ENCODE measurements around the gene CHST15.

- TF ChIP-seq POLR2A (IDR thresholded peaks at IDR 0.05): no peak
- TF ChIP-seq CTCF (IDR thresholded peaks at IDR 0.05): no peak
These were observed 29.4 kb downstream of the CHST15 start for GRCh38 chr10:124063750-124064603.
